Measurements from ENCODE around the gene MYO1E. TPM values are rescaled to one million over a fixed set of nuclear protein-coding genes. Genes with fewer than 3 reads are reported as not detected.

The MYO1E gene
- total and polyA plus RNA-seq, 2 of the 4 experiments (the other 2 are of a cell fraction), result 13.4 to 37.3 TPM

- Histone ChIP-seq H4K8ac (ENCODE audit: low read depth in 2 of 2, low read length in 2 of 2) (no peak overlapping the region), H4K5ac (ENCODE audit: low read depth, low read length) (no peak overlapping the region), H3K27me3 (ENCODE audit: control insufficient read depth, insufficient read depth, low read length) (no peaks in the 10 kb centered on the region), H3K23ac (ENCODE audit: low read depth, low read length) (no peak overlapping the region), H3K9ac (ENCODE audit: low read depth, low read length) (no peak overlapping the region), H3K4me2 (ENCODE audit: low read depth, low read length) (no peak overlapping the region), H4K20me1 (ENCODE audit: insufficient read depth, low read length) (peaks cover 8% of the 10 kb centered on the region), H3K4me3 (ENCODE audit: insufficient read depth, low read depth, low read length) (no peak overlapping the region), H3K36me3 (ENCODE audit: control insufficient read depth, insufficient read depth, low read length) (no peaks in the 10 kb centered on the region), H3K18ac (ENCODE audit: low read depth, low read length) (no peak overlapping the region), H2BK5ac (ENCODE audit: low read depth, low read length, poor library complexity, severe bottlenecking) (no peak overlapping the region), H3K27ac (ENCODE audit: insufficient read depth, low read length) (no peak overlapping the region), H3K4ac (ENCODE audit: low read depth, low read length) (no peak overlapping the region), H2AK9ac (replicated peaks; ENCODE audit: low read depth, low read length, poor library complexity) (no peak overlapping the region), H3K9me3 (ENCODE audit: control insufficient read depth, insufficient read depth, low read length) (no peaks in the 10 kb centered on the region), H2BK15ac (ENCODE audit: low read depth, low read length) (no peak overlapping the region), H2BK20ac (ENCODE audit: low read depth, low read length) (no peak overlapping the region), H3K56ac (ENCODE audit: extremely low read depth, insufficient read depth, low read length) (no peak overlapping the region), H3K79me1 (ENCODE audit: low read depth in 1 of 2, low read length in 2 of 2) (peaks cover 67 to 68% of the 10 kb centered on the region in 2 experiments), H4K91ac (ENCODE audit: insufficient read depth, low read depth, low read length) (no peak overlapping the region), H2AFZ (replicated peaks; ENCODE audit: low read length, poor library complexity) (no peak overlapping the region), H2BK120ac (ENCODE audit: low read depth, low read length) (no peak overlapping the region), H3K9me1 (ENCODE audit: insufficient read depth, low read length) (peaks cover 12% of the 10 kb centered on the region), H2AK5ac (ENCODE audit: low read depth, low read length) (no peak overlapping the region), H3K4me1 (ENCODE audit: control insufficient read depth, insufficient read depth, low read length) (no peaks in the 10 kb centered on the region), H3K14ac (replicated peaks; ENCODE audit: low read depth, low read length) (no peak overlapping the region)
- in situ Hi-C loops (cut with MboI; ENCODE audit: low sequenced_read_pairs) (no loop called here), intact Hi-C loops (cut with micrococcal nuclease) (no loop called here), dilution Hi-C loops (cut with HindIII; ENCODE audit: low sequenced_read_pairs, unreplicated experiment) (no loop called here)
- WGBS, 2 experiments (ENCODE audit: extremely low coverage in 2 of 2, insufficient read length in 1 of 2), result 93% methylated on average over 2 of the region's 5 CpGs; no CpG with 5 or more reads in 1 of the 2 experiments
- ATAC-seq (ENCODE audit: low read depth) (no peak), DNase-seq (no peak)
- ChIA-PET CTCF (no interaction called here), POLR2A (ENCODE audit: unreplicated experiment) (interaction anchor here (0.6 kb wide), 1 partner anchor 744 kb away, joined by 3 read pairs; no protein-coding TSS in a partner anchor)
- no TSS peak for BruUV-seq (replicated peaks)
- no peak for TF ChIP-seq USF2 (IDR thresholded peaks at IDR 0.05; ENCODE audit: low read depth, low read length)
- no peak for TF ChIP-seq BHLHE40 (IDR thresholded peaks at IDR 0.05; ENCODE audit: low read depth, low read length)
- TF ChIP-seq MAZ (IDR thresholded peaks at IDR 0.05; ENCODE audit: borderline replicate concordance, low read depth, low read length), result no peak
- no peak for TF ChIP-seq RCOR1 (IDR thresholded peaks at IDR 0.05; ENCODE audit: insufficient replicate concordance, low read length)
- no peak for TF ChIP-seq FOS (IDR thresholded peaks at IDR 0.05; ENCODE audit: low read depth, low read length)
- TF ChIP-seq ELK1 (IDR thresholded peaks at IDR 0.05; ENCODE audit: borderline replicate concordance, low read depth, low read length), result no peak
- no peak for TF ChIP-seq RFX5 (IDR thresholded peaks at IDR 0.05; ENCODE audit: low read depth, low read length)
- TF ChIP-seq MXI1 (IDR thresholded peaks at IDR 0.05; ENCODE audit: borderline replicate concordance, low read depth, low read length), result no peak
- TF ChIP-seq CHD1 (IDR thresholded peaks at IDR 0.05; ENCODE audit: low read depth, low read length), result no peak
- no peak for TF ChIP-seq RAD21 (IDR thresholded peaks at IDR 0.05; ENCODE audit: low read length)
- no peak for TF ChIP-seq POLR2A (IDR thresholded peaks at IDR 0.05; ENCODE audit: low read depth, low read length)
- TF ChIP-seq MAFK (IDR thresholded peaks at IDR 0.05; ENCODE audit: low read depth, low read length), result no peak
- no peak for TF ChIP-seq CTCF (conservative IDR thresholded peaks at IDR 0.05; ENCODE audit: low read depth, low read length)
- no peak for TF ChIP-seq CEBPB (IDR thresholded peaks at IDR 0.05; ENCODE audit: low read depth, low read length)
- TF ChIP-seq SMC3 (IDR thresholded peaks at IDR 0.05; ENCODE audit: low read depth, low read length), result no peak
- TF ChIP-seq NFE2L2 (IDR thresholded peaks at IDR 0.05; ENCODE audit: low read depth, low read length), result no peak
These were observed 93.6 kb downstream of the MYO1E start for GRCh38 chr15:59279023-59279422.

All from IMR-90 (cell line).